Astrocyte of the cerebellum (primary cell): ENCODE results near the gene TLR10.

ENCODE experiments used
- DNase-seq: peaks from one replicate; pipeline ENCODE4 v3.0.0-alpha.2; 2011; ENCODE audit warnings: low read depth
- H3K4me3 ChIP-seq: 2 replicates; pipeline ENCODE4 v1.5.1; 2011; ENCODE audit warnings: mild to moderate bottlenecking, low read depth, low read length, moderate library complexity
- CTCF ChIP-seq: IDR thresholded peaks from 2 replicates; pipeline ENCODE4 v1.5.1; 2012; ENCODE audit warnings: low read length, low read depth, moderate library complexity, mild to moderate bottlenecking; ENCODE audit errors: missing control alignments
- in situ Hi-C: cut with HindIII; loops from 2 replicates; pipeline ENCODE4 v1.10.0; 2017; ENCODE audit warnings: low sequenced_read_pairs

TLR10 gene

GRCh38 chr4:38782452-38783108 lies at the start of gene TLR10:
TLR10 (minus strand) TSS chr4:38782990; CDS start chr4:38775590, 7,400 bp downstream.
- H3K4me3 ChIP-seq, result no peak within 1 kb of the TSS
- in situ Hi-C loops, result no loop called here
- peak; percentile 56 for TF ChIP-seq CTCF
- DNase-seq, result peak; percentile 54

GRCh38 chr4:38832206-38832605 lies 49.4 kb upstream of the TLR10 start:
- in situ Hi-C loops, result no loop called here
- no peak for DNase-seq
- no peak for TF ChIP-seq CTCF
- H3K4me3 ChIP-seq, result no peak overlapping the region

- no peak overlapping the region for H3K4me3 ChIP-seq
- TF ChIP-seq CTCF, result no peak
- in situ Hi-C loops, result no loop called here
- no peak for DNase-seq
Observed at GRCh38 chr4:38831653-38832052, 48.9 kb upstream of the TLR10 start.

GRCh38 chr4:38829237-38829636 lies 46.4 kb upstream of the TLR10 start:
- in situ Hi-C loops, result no loop called here
- no peak for TF ChIP-seq CTCF
- no peak overlapping the region for H3K4me3 ChIP-seq
- no peak for DNase-seq

- in situ Hi-C loops, result no loop called here
- no peak overlapping the region for H3K4me3 ChIP-seq
- TF ChIP-seq CTCF, result no peak
- no peak for DNase-seq
Observed at GRCh38 chr4:38823766-38824165, 41.0 kb upstream of the TLR10 start.

GRCh38 chr4:38822748-38823303 lies 40.0 kb upstream of the TLR10 start:
- no peak for TF ChIP-seq CTCF
- H3K4me3 ChIP-seq, result no peak overlapping the region
- DNase-seq, result no peak
- in situ Hi-C loops, result no loop called here

GRCh38 chr4:38821739-38822138 lies 38.9 kb upstream of the TLR10 start:
- no peak for TF ChIP-seq CTCF
- no peak overlapping the region for H3K4me3 ChIP-seq
- in situ Hi-C loops, result no loop called here
- DNase-seq, result no peak
